Neural cell (in vitro differentiated cells): ENCODE results near the gene FUBP3. TPM values are rescaled to one million over a fixed set of nuclear protein-coding genes. Genes with fewer than 3 reads are reported as not detected.

Source experiments
- H2AFZ ChIP-seq: fragments of 200-600, 300-800 bp; sonication (generic), shearing (Covaris generic); 2 replicates; pipeline ENCODE4 v1.6.0; 2014; ENCODE audit warnings: low read depth, mild to moderate bottlenecking, antibody characterized with exemption, low read length, moderate library complexity
- H3F3A ChIP-seq: fragments of 200-600 bp; shearing (Covaris generic); 2 replicates; pipeline ENCODE4 v1.6.1; 2016; ENCODE audit warnings: mild to moderate bottlenecking, moderate library complexity, mixed read lengths, antibody characterized with exemption, low read length; ENCODE audit not compliant: insufficient read depth, poor library complexity, severe bottlenecking
- H3K27ac ChIP-seq: fragments of 200-600, 300-800 bp; sonication (generic), shearing (Covaris generic); 2 replicates; pipeline ENCODE4 v1.5.1; 2014; ENCODE audit warnings: mild to moderate bottlenecking, low read length, moderate library complexity
- H3K27me3 ChIP-seq: fragments of 300-800, 200-600 bp; sonication (generic), shearing (Covaris generic); 2 replicates; pipeline ENCODE4 v1.6.0; 2014; ENCODE audit warnings: mild to moderate bottlenecking, low read depth, low read length, moderate library complexity; ENCODE audit not compliant: insufficient read depth
- H3K36me3 ChIP-seq: fragments of 300-800, 200-600 bp; sonication (generic), shearing (Covaris generic); 2 replicates; pipeline ENCODE4 v1.5.1; 2014; ENCODE audit warnings: mild to moderate bottlenecking, antibody characterized with exemption, low read length, moderate library complexity; ENCODE audit not compliant: insufficient read depth
- H3K4me2 ChIP-seq: fragments of 300-800, 200-600 bp; sonication (generic), shearing (Covaris generic); 2 replicates; pipeline ENCODE4 v1.6.0; 2014; ENCODE audit warnings: mild to moderate bottlenecking, low read length
- H3K4me3 ChIP-seq: fragments of 300-800, 200-600 bp; sonication (generic), shearing (Covaris generic); 2 replicates; pipeline ENCODE4 v1.5.1; 2014; ENCODE audit warnings: mild to moderate bottlenecking, low read length, moderate library complexity
- H3K79me2 ChIP-seq: fragments of 200-600 bp; shearing (Covaris generic); replicated peaks from 2 replicates; pipeline ENCODE4 v1.6.0; 2014; ENCODE audit warnings: mild to moderate bottlenecking, low read length, moderate library complexity; ENCODE audit not compliant: insufficient read depth
- H3K9ac ChIP-seq: fragments of 300-800, 200-600 bp; sonication (generic), shearing (Covaris generic); 2 replicates; pipeline ENCODE4 v1.6.1; 2016; ENCODE audit warnings: mild to moderate bottlenecking, low read length, mixed read lengths
- H3K9me2 ChIP-seq: fragments of 200-600 bp; shearing (Covaris generic); 2 replicates; pipeline ENCODE4 v1.6.1; 2016; ENCODE audit warnings: mild to moderate bottlenecking, low read length, mixed read lengths; ENCODE audit not compliant: insufficient read depth
- H3K9me3 ChIP-seq: fragments of 200-600, 300-800 bp; sonication (generic), shearing (Covaris generic); 2 replicates; pipeline ENCODE4 v1.6.1; 2016; ENCODE audit warnings: mild to moderate bottlenecking, mixed run types, low read length, moderate library complexity, mixed read lengths
- H4K20me1 ChIP-seq: fragments of 200-600 bp; shearing (Covaris generic); 2 replicates; pipeline ENCODE4 v1.6.1; 2016; ENCODE audit warnings: mild to moderate bottlenecking, mixed run types; ENCODE audit not compliant: insufficient read depth
- CTCF ChIP-seq: fragments of 450-650 bp; IDR thresholded peaks from 2 replicates; pipeline ENCODE4 v1.5.1; 2014; ENCODE audit warnings: antibody characterized with exemption, mild to moderate bottlenecking, moderate library complexity; ENCODE audit not compliant: poor library complexity, severe bottlenecking
- EP300 ChIP-seq: fragments of 450-650 bp; conservative IDR thresholded peaks from 2 replicates; pipeline ENCODE4 v1.6.1; 2014; ENCODE audit warnings: antibody characterized with exemption, mild to moderate bottlenecking, moderate library complexity; ENCODE audit not compliant: poor library complexity, severe bottlenecking
- EZH2 ChIP-seq: fragments of 200-600, 300-800 bp; shearing (Covaris generic), sonication (generic); IDR thresholded peaks from 2 replicates; pipeline ENCODE4 v1.6.1; 2014; ENCODE audit warnings: antibody characterized with exemption, low read length, borderline replicate concordance, mild to moderate bottlenecking; ENCODE audit not compliant: insufficient read depth, poor library complexity, severe bottlenecking
- MXI1 ChIP-seq: fragments of 450-650 bp; conservative IDR thresholded peaks from 2 replicates; pipeline ENCODE4 v1.6.1; 2014; ENCODE audit warnings: antibody characterized with exemption, mild to moderate bottlenecking; ENCODE audit not compliant: poor library complexity, severe bottlenecking
- POLR2AphosphoS5 ChIP-seq: IDR thresholded peaks from 2 replicates; pipeline ENCODE4 v1.6.1; 2012
- RAD21 ChIP-seq: fragments of 450-650 bp; conservative IDR thresholded peaks from 2 replicates; pipeline ENCODE4 v1.6.1; 2014; ENCODE audit warnings: antibody characterized with exemption, mild to moderate bottlenecking, moderate library complexity
- REST ChIP-seq: IDR thresholded peaks from 2 replicates; pipeline ENCODE4 v1.6.1; 2012; ENCODE audit warnings: borderline replicate concordance
- SMC3 ChIP-seq: fragments of 450-650 bp; conservative IDR thresholded peaks from 2 replicates; pipeline ENCODE4 v1.6.1; 2014; ENCODE audit warnings: antibody characterized with exemption, mild to moderate bottlenecking, moderate library complexity; ENCODE audit not compliant: poor library complexity
- TAF1 ChIP-seq: IDR thresholded peaks from 2 replicates; pipeline ENCODE4 v1.6.1; 2012; ENCODE audit warnings: low read depth
- polyA plus RNA-seq: library from polyadenylated mRNA; depleted of rRNA; stranded (reverse); fragments of >200 nt; gene quantifications from 2 replicates; pipeline ENCODE4 v1.2.3, GENCODE V29; 2014

The FUBP3 gene
- polyA plus RNA-seq, 1 donor from 2014 or later = 70.5 TPM

GRCh38 chr9:130598188-130598587, 18.8 kb downstream of the FUBP3 start:
- Histone ChIP-seq H3K4me2 (no peak overlapping the region), H3K79me2 (no peaks in the 10 kb centered on the region)
- TF ChIP-seq SMC3 (no peak), REST (no peak), TAF1 (no peak), MXI1 (no peak), EZH2 (no peak), RAD21 (no peak), EP300 (no peak), CTCF (no peak)

GRCh38 chr9:130599625-130600024, 20.2 kb downstream of the FUBP3 start:
- no peaks in the 10 kb centered on the region for H3K9me3 ChIP-seq
- H4K20me1 ChIP-seq = no peaks in the 10 kb centered on the region
- no peaks in the 10 kb centered on the region for H3F3A ChIP-seq
- H3K9me2 ChIP-seq = no peaks in the 10 kb centered on the region
- H3K36me3 ChIP-seq = no peaks in the 10 kb centered on the region
- H3K9ac ChIP-seq = no peak overlapping the region
- H3K27ac ChIP-seq = no peak overlapping the region
- no peaks in the 10 kb centered on the region for H3K79me2 ChIP-seq
- H3K4me3 ChIP-seq = no peak overlapping the region
- no peak for TF ChIP-seq SMC3
- no peak for TF ChIP-seq CTCF
- TF ChIP-seq TAF1 = no peak
- TF ChIP-seq EP300 = no peak
- TF ChIP-seq MXI1 = no peak
- no peak for TF ChIP-seq EZH2
- TF ChIP-seq RAD21 = no peak
- TF ChIP-seq POLR2AphosphoS5 = no peak
- TF ChIP-seq REST = no peak
- no peak overlapping the region for H2AFZ ChIP-seq
- H3K4me2 ChIP-seq = no peak overlapping the region
- no peaks in the 10 kb centered on the region for H3K27me3 ChIP-seq

More at GRCh38 chr9:130598188-130598587, 18.8 kb downstream of the FUBP3 start:
- Histone ChIP-seq H3K9me2 (no peaks in the 10 kb centered on the region), H4K20me1 (no peaks in the 10 kb centered on the region), H2AFZ (no peak overlapping the region), H3K27ac (no peak overlapping the region), H3K4me3 (no peak overlapping the region), H3K36me3 (no peaks in the 10 kb centered on the region), H3K27me3 (no peaks in the 10 kb centered on the region), H3K9ac (no peak overlapping the region), H3K9me3 (no peaks in the 10 kb centered on the region), H3F3A (no peaks in the 10 kb centered on the region)
